ENCODE measurements around the gene CRELD1.
A peak's percentile ranks its signal among the peaks of the same experiment; 100 is the strongest.

Gene CRELD1

DNA sequence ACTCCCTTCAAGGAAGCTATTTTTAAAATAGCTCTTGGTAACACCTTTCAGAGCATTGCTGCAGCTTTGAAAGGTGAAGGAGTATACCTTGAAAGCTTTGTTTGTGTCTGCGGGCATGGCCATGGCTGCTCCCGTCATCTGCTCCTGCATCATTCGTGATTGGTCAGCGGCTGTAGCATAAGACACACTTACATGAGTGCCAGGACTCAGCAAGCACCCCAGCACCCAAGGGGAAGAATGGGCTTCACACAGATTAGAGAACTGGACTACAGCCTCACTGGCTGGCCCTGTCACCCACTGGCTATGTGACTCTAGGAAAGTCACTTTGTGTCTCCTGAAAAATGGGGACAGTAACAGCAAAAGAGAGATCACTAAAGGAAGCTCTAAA lies 36.0 kb downstream of the CRELD1 start:
- Histone ChIP-seq H3K27ac (ENCODE audit: low read depth, low read length) (no peak overlapping the region), H3K27me3 (ENCODE audit: control insufficient read depth, insufficient read depth, low read length) (no peaks in the 10 kb centered on the region), H3K36me3 (ENCODE audit: control insufficient read depth, insufficient read depth, low read length) (peaks cover 61% of the 10 kb centered on the region), H3K4me1 (ENCODE audit: control insufficient read depth, insufficient read depth, low read length) (no peaks in the 10 kb centered on the region), H3K9me3 (ENCODE audit: control insufficient read depth, insufficient read depth, low read depth, low read length) (no peaks in the 10 kb centered on the region), H3K4me3 (ENCODE audit: low read depth, low read length) (no peak overlapping the region), H3K9ac (ENCODE audit: low read length) (no peak overlapping the region)

DNA sequence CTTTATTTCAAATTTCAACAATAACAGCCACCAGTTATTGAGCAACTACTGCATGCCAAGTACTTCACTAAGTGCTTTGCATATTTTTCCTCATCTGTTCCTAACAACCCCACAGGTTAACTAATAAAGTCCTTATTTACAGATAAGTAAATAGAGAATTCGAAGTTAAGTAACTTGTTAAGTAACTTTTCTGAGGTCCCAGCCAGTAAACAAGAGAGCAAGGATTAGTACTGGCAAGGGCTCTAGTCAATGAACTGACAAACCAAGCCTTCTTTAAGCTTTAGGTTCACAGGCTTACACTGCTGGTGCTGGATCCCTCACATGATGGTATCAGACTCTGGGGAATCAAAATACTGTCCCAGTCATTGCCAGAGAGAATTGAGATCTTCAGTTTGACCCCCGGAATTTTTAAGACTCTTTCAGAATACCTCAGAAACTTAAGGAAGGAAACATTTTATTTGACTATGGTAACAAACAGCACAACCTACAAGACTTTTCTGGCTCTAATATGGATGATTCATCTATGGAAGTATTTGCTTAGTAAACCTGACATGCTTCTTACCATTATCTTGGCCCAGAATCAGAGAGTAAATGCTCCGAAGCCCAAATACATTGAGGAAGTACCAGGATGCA lies 36.5 kb downstream of the CRELD1 start:
- H3K4me3 ChIP-seq (ENCODE audit: low read depth, low read length): no peak overlapping the region
- no peak overlapping the region for H3K9ac ChIP-seq (ENCODE audit: low read length)
- no peaks in the 10 kb centered on the region for H3K27me3 ChIP-seq (ENCODE audit: control insufficient read depth, insufficient read depth, low read length)
- peaks cover 64% of the 10 kb centered on the region for H3K36me3 ChIP-seq (ENCODE audit: control insufficient read depth, insufficient read depth, low read length)
- H3K27ac ChIP-seq (ENCODE audit: low read depth, low read length): no peak overlapping the region
- H3K4me1 ChIP-seq (ENCODE audit: control insufficient read depth, insufficient read depth, low read length): no peaks in the 10 kb centered on the region
- H3K9me3 ChIP-seq (ENCODE audit: control insufficient read depth, insufficient read depth, low read depth, low read length): no peaks in the 10 kb centered on the region

- H3K27me3 ChIP-seq (ENCODE audit: control insufficient read depth, insufficient read depth, low read length): no peaks in the 10 kb centered on the region
- H3K4me3 ChIP-seq (ENCODE audit: low read depth, low read length): no peak overlapping the region
- H3K36me3 ChIP-seq (ENCODE audit: control insufficient read depth, insufficient read depth, low read length): peaks cover 46% of the 10 kb centered on the region
- H3K9ac ChIP-seq (ENCODE audit: low read length): no peak overlapping the region
- H3K4me1 ChIP-seq (ENCODE audit: control insufficient read depth, insufficient read depth, low read length): no peaks in the 10 kb centered on the region
- no peaks in the 10 kb centered on the region for H3K9me3 ChIP-seq (ENCODE audit: control insufficient read depth, insufficient read depth, low read depth, low read length)
- peak overlapping the region; percentile 11; the same call in 1 of the 2 replicates for H3K27ac ChIP-seq (ENCODE audit: low read depth, low read length)
These were observed 43.4 kb downstream of the CRELD1 start for GRCh38 chr3:9976721-9977709.

DNA sequence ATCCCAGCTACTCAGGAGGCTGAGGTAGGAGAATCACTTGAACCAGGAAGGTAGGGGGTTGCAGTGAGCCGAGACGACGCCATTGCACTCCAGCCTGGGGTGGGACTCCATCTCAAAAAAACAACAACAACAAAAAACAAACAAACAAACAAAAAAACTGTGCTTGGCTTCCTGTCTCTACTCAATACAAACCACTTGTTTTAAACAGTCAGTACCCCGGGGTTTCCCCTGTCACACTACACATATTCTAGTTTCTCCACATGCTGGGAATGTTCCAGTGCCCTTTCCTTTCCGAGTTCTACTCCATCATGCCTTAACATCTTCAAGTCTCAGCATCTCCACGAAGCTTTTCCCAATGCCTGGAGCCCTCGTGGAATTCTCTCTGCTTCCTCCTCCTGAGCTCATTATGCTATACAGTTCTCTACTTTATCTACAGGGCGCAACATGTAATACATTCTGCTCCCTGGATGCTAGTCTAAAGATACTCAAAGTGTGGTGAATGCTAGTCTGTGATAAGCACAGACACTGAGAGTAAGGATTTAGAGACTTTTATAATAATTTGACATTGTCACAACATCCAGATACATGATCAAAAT lies 45.2 kb downstream of the CRELD1 start:
- Histone ChIP-seq H3K36me3 (ENCODE audit: control insufficient read depth, insufficient read depth, low read length) (peaks cover 35% of the 10 kb centered on the region), H3K9ac (ENCODE audit: low read length) (no peak overlapping the region), H3K27ac (ENCODE audit: low read depth, low read length) (no peak overlapping the region)

DNA sequence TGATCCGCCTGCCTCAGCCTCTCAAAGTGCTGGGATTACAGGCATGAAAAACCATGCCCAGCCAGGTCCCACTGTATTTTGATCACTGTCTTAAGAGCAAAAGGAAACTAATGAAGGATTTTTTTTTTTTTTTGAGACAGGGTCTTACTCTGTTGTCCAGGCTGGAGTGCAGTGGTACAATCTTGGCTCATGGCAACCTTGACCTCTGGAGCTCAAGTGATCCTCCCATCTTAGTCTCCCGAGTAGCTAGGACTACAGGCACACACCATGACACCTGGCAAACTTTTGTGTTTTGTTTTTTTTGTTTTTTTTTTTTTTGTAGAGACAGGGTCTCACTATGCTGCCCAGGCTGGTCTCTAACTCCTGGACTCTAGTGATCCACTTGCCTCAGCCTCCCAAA lies 46.6 kb downstream of the CRELD1 start:
- H3K4me1 ChIP-seq (ENCODE audit: control insufficient read depth, insufficient read depth, low read length): no peaks in the 10 kb centered on the region
- no peaks in the 10 kb centered on the region for H3K9me3 ChIP-seq (ENCODE audit: control insufficient read depth, insufficient read depth, low read depth, low read length)
- H3K27me3 ChIP-seq (ENCODE audit: control insufficient read depth, insufficient read depth, low read length): no peaks in the 10 kb centered on the region
- H3K9ac ChIP-seq (ENCODE audit: low read length): no peak overlapping the region
- no peak overlapping the region for H3K4me3 ChIP-seq (ENCODE audit: low read depth, low read length)
- H3K36me3 ChIP-seq (ENCODE audit: control insufficient read depth, insufficient read depth, low read length): peaks cover 28% of the 10 kb centered on the region
- no peak overlapping the region for H3K27ac ChIP-seq (ENCODE audit: low read depth, low read length)

More for the DNA sequence above, 45.2 kb downstream of the CRELD1 start:
- Histone ChIP-seq H3K9me3 (ENCODE audit: control insufficient read depth, insufficient read depth, low read depth, low read length) (no peaks in the 10 kb centered on the region), H3K4me3 (ENCODE audit: low read depth, low read length) (no peak overlapping the region), H3K27me3 (ENCODE audit: control insufficient read depth, insufficient read depth, low read length) (no peaks in the 10 kb centered on the region), H3K4me1 (ENCODE audit: control insufficient read depth, insufficient read depth, low read length) (no peaks in the 10 kb centered on the region)

DNA sequence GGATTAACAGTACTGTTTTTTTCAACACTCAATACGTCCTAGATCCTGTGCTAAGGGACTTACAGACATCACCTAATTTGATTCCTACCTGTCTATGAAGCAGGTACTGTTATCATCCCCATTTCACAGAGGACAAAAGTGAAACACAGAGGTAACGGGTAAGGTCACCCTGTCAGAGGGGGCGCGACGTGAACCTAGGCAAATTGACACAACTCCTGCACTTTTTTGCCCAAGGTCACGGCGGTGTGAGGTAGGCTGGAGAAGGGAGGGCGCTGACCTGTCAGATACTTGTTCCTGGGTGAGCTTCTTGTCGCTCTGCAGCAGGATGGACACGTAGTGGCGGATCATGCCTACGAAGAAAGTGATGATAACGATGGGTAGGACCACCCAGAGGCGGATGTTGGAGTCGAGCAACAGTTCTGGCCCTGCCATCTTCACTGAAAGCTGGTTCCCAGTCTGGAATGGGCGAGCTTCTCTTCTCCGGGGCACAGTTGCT lies 52.6 kb downstream of the CRELD1 start:
- Histone ChIP-seq H3K36me3 (ENCODE audit: control insufficient read depth, insufficient read depth, low read length) (peaks cover 11% of the 10 kb centered on the region), H3K27ac (ENCODE audit: low read depth, low read length) (no peak overlapping the region)

DNA sequence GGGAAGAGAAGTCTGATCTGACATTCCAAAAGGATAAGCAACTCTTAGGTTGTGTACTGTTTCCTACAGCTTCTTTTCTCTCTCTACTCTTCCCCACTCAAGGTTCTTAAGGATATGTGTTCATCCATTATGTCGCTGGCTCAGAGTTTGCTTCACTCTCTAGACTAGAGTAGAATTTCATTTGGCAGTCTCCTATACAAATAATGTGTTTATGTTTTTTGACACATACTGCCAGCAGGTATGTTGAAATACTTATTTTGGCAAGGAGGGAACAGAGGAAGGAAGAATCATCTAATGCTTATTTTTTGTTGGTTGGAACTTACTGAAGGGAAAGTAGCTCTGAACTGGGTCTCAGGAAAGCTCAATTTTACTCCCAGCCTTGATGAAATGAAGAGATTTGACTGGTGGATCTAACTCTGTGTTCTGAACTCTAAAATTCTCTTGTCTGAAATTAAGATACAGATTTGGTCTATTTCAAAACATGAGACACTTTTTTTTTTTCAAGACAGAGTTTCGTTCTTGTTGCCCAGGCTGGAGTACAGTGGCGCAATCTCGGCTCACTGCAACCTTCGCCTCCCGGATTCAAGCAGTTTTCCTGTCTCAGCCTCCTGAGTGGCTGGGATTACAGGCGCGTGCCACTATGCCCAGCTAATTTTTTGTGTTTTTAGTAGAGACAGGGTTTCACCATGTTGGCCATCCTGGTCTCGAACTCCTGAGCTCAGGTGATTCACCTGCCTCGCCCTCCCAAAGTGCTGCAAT lies 60.6 kb downstream of the CRELD1 start:
- Histone ChIP-seq H3K4me3 (ENCODE audit: low read depth, low read length) (no peak overlapping the region), H3K9me3 (ENCODE audit: control insufficient read depth, insufficient read depth, low read depth, low read length) (no peaks in the 10 kb centered on the region), H3K27ac (ENCODE audit: low read depth, low read length) (no peak overlapping the region), H3K36me3 (ENCODE audit: control insufficient read depth, insufficient read depth, low read length) (peaks cover 41% of the 10 kb centered on the region), H3K9ac (ENCODE audit: low read length) (no peak overlapping the region), H3K4me1 (ENCODE audit: control insufficient read depth, insufficient read depth, low read length) (no peaks in the 10 kb centered on the region), H3K27me3 (ENCODE audit: control insufficient read depth, insufficient read depth, low read length) (no peaks in the 10 kb centered on the region)

More for the DNA sequence above, 52.6 kb downstream of the CRELD1 start:
- H3K9ac ChIP-seq (ENCODE audit: low read length): peak overlapping the region; percentile 87
- H3K27me3 ChIP-seq (ENCODE audit: control insufficient read depth, insufficient read depth, low read length): no peaks in the 10 kb centered on the region
- no peaks in the 10 kb centered on the region for H3K9me3 ChIP-seq (ENCODE audit: control insufficient read depth, insufficient read depth, low read depth, low read length)
- H3K4me1 ChIP-seq (ENCODE audit: control insufficient read depth, insufficient read depth, low read length): no peaks in the 10 kb centered on the region
- H3K4me3 ChIP-seq (ENCODE audit: low read depth, low read length): peak overlapping the region; percentile 81
